ENCODE results near the gene SUMO2.

SUMO2 gene

DNA sequence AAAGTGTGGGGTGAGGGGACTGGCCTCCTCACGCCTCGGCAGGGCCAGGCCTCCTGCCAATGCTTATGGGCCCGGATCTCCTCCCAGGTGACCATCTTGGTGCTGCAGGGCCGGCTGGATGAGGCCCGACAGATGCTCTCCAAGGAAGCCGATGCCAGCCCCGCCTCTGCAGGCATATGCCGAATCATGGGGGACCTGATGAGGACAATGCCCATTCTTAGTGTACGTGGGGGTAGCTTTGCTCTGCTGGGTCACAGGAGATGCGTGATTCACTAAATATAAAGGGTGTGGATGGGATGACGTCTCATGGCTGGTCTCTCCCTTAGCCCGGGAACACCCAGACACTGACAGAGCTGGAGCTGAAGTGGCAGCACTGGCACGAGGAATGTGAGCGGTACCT lies 42.3 kb upstream of the SUMO2 start:
- H3F3A ChIP-seq (ENCODE audit: insufficient read depth, low read length) = no peaks in the 10 kb centered on the region
- H3K9me3 ChIP-seq (ENCODE audit: low read length) = no peaks in the 10 kb centered on the region
- H3K27me3 ChIP-seq (ENCODE audit: insufficient read depth, low read length) = no peaks in the 10 kb centered on the region
- H3K9ac ChIP-seq (ENCODE audit: low read length) = no peak overlapping the region
- H3K79me2 ChIP-seq (ENCODE audit: insufficient read depth, low read length) = no peaks in the 10 kb centered on the region
- no peak for TF ChIP-seq EZH2 (IDR thresholded peaks at IDR 0.05; ENCODE audit: borderline replicate concordance, low read length)
- TF ChIP-seq, protein P1, sequence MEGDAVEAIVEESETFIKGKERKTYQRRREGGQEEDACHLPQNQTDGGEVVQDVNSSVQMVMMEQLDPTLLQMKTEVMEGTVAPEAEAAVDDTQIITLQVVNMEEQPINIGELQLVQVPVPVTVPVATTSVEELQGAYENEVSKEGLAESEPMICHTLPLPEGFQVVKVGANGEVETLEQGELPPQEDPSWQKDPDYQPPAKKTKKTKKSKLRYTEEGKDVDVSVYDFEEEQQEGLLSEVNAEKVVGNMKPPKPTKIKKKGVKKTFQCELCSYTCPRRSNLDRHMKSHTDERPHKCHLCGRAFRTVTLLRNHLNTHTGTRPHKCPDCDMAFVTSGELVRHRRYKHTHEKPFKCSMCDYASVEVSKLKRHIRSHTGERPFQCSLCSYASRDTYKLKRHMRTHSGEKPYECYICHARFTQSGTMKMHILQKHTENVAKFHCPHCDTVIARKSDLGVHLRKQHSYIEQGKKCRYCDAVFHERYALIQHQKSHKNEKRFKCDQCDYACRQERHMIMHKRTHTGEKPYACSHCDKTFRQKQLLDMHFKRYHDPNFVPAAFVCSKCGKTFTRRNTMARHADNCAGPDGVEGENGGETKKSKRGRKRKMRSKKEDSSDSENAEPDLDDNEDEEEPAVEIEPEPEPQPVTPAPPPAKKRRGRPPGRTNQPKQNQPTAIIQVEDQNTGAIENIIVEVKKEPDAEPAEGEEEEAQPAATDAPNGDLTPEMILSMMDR (IDR thresholded peaks at IDR 0.05; ENCODE audit: low read length) = no peak
- no peak overlapping the region for H3K4me3 ChIP-seq (ENCODE audit: low read depth, low read length, poor library complexity, severe bottlenecking)
- H4K20me1 ChIP-seq (ENCODE audit: insufficient read depth, low read length) = no peaks in the 10 kb centered on the region
- no peak overlapping the region for H3K27ac ChIP-seq (ENCODE audit: low read depth, low read length, poor library complexity, severe bottlenecking)
- no peak overlapping the region for H2AFZ ChIP-seq (ENCODE audit: low read length)
- H3K9me2 ChIP-seq (ENCODE audit: low read depth, low read length) = no peaks in the 10 kb centered on the region
- peaks cover 77% of the 10 kb centered on the region for H3K36me3 ChIP-seq (ENCODE audit: insufficient read depth, low read length)
- no peaks in the 10 kb centered on the region for H3K4me1 ChIP-seq (ENCODE audit: insufficient read depth, low read length, severe bottlenecking)
- no peak overlapping the region for H3K4me2 ChIP-seq (ENCODE audit: low read length)

DNA sequence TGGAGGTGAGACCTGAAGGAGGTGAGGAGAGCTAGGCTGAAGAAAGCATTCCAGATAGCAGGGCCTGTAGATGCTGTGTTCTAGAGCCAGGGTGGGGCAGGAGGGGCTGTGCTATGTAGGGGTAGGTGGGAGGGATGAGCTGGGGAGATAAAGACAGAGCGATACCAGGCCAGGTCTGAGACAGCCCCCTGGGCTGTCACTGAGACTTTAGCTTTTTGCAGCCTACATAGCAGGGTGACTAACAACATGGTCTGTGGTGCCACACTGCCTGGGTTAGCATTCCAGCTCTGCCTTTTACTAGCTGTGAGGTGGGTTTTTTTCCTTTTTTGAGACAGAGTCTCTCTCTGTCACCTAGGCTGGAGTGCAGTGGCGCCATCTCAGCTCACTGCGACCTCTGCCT lies 37.1 kb upstream of the SUMO2 start:
- no peak overlapping the region for H3K9ac ChIP-seq (ENCODE audit: low read length)
- no peaks in the 10 kb centered on the region for H3K27me3 ChIP-seq (ENCODE audit: insufficient read depth, low read length)
- H3F3A ChIP-seq (ENCODE audit: insufficient read depth, low read length) = no peaks in the 10 kb centered on the region
- H3K79me2 ChIP-seq (ENCODE audit: insufficient read depth, low read length) = no peaks in the 10 kb centered on the region
- H3K36me3 ChIP-seq (ENCODE audit: insufficient read depth, low read length) = peaks cover 80% of the 10 kb centered on the region
- no peak for TF ChIP-seq EZH2 (IDR thresholded peaks at IDR 0.05; ENCODE audit: borderline replicate concordance, low read length)
- TF ChIP-seq, protein P1 (IDR thresholded peaks at IDR 0.05; ENCODE audit: low read length) = no peak
- H3K4me1 ChIP-seq (ENCODE audit: insufficient read depth, low read length, severe bottlenecking) = no peaks in the 10 kb centered on the region
- no peaks in the 10 kb centered on the region for H4K20me1 ChIP-seq (ENCODE audit: insufficient read depth, low read length)
- no peaks in the 10 kb centered on the region for H3K9me3 ChIP-seq (ENCODE audit: low read length)
- H3K9me2 ChIP-seq (ENCODE audit: low read depth, low read length) = no peaks in the 10 kb centered on the region
- H3K4me3 ChIP-seq (ENCODE audit: low read depth, low read length, poor library complexity, severe bottlenecking) = no peak overlapping the region
- no peak overlapping the region for H3K27ac ChIP-seq (ENCODE audit: low read depth, low read length, poor library complexity, severe bottlenecking)
- no peak overlapping the region for H2AFZ ChIP-seq (ENCODE audit: low read length)
- H3K4me2 ChIP-seq (ENCODE audit: low read length) = no peak overlapping the region

DNA sequence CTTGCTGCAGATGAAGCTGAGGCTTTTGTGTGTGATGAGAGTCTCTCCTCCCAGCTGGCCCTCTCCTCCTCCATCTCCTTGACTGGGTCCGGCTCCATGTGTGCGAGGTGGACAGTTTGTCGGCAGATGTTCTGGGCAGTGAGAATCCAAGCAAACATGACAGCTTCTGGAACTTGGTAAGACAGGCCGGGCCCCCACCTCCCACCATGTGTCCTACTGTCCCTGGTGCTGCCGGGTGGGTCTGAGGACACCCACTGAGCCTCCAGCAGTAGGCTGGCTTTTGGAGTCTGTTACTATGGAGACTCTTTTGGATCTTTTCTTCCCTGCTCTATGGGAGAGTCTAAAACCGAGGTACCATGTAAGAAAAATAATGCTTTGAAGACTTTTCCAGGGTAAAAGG lies 35.4 kb upstream of the SUMO2 start:
- no peaks in the 10 kb centered on the region for H3K27me3 ChIP-seq (ENCODE audit: insufficient read depth, low read length)
- no peaks in the 10 kb centered on the region for H3K9me2 ChIP-seq (ENCODE audit: low read depth, low read length)
- no peak overlapping the region for H3K4me2 ChIP-seq (ENCODE audit: low read length)
- no peak overlapping the region for H3K27ac ChIP-seq (ENCODE audit: low read depth, low read length, poor library complexity, severe bottlenecking)
- H3K9ac ChIP-seq (ENCODE audit: low read length) = no peak overlapping the region
- no peak overlapping the region for H3K4me3 ChIP-seq (ENCODE audit: low read depth, low read length, poor library complexity, severe bottlenecking)
- H3F3A ChIP-seq (ENCODE audit: insufficient read depth, low read length) = no peaks in the 10 kb centered on the region
- H3K36me3 ChIP-seq (ENCODE audit: insufficient read depth, low read length) = peaks cover 83% of the 10 kb centered on the region
- no peaks in the 10 kb centered on the region for H3K79me2 ChIP-seq (ENCODE audit: insufficient read depth, low read length)
- H4K20me1 ChIP-seq (ENCODE audit: insufficient read depth, low read length) = no peaks in the 10 kb centered on the region
- TF ChIP-seq, protein P1 (IDR thresholded peaks at IDR 0.05; ENCODE audit: low read length) = no peak
- TF ChIP-seq EZH2 (IDR thresholded peaks at IDR 0.05; ENCODE audit: borderline replicate concordance, low read length) = no peak
- no peak overlapping the region for H2AFZ ChIP-seq (ENCODE audit: low read length)
- H3K9me3 ChIP-seq (ENCODE audit: low read length) = no peaks in the 10 kb centered on the region
- H3K4me1 ChIP-seq (ENCODE audit: insufficient read depth, low read length, severe bottlenecking) = no peaks in the 10 kb centered on the region

Measured in OCI-LY1 (cell line).